Endothelial cell (in vitro differentiated cells): ENCODE data around the gene NISCH. TPM values are rescaled to one million over a fixed set of nuclear protein-coding genes. Genes with fewer than 3 reads are reported as not detected.
A peak's percentile ranks its signal among the peaks of the same experiment; 100 is the strongest.

Source experiments
- DNase-seq: peaks from one replicate; pipeline ENCODE4 v3.0.0; 2021; ENCODE audit warnings: low spot score
- H3K27ac Mint-ChIP-seq: one replicate; pipeline ENCODE4 v1.8.0; 2021; ENCODE audit warnings: mixed read lengths, inconsistent platforms; ENCODE audit not compliant: unreplicated experiment
- H3K27me3 Mint-ChIP-seq: one replicate; pipeline ENCODE4 v1.8.0; 2021; ENCODE audit warnings: mild to moderate bottlenecking, moderate library complexity, mixed read lengths, inconsistent platforms; ENCODE audit not compliant: unreplicated experiment
- H3K36me3 Mint-ChIP-seq: one replicate; pipeline ENCODE4 v1.8.0; 2021; ENCODE audit warnings: mild to moderate bottlenecking, low read depth, mixed read lengths, inconsistent platforms; ENCODE audit not compliant: unreplicated experiment
- H3K4me1 Mint-ChIP-seq: one replicate; pipeline ENCODE4 v1.8.0; 2021; ENCODE audit warnings: mild to moderate bottlenecking, mixed read lengths, inconsistent platforms; ENCODE audit not compliant: unreplicated experiment
- H3K4me3 Mint-ChIP-seq: one replicate; pipeline ENCODE4 v1.8.0; 2021; ENCODE audit warnings: mild to moderate bottlenecking, mixed read lengths, inconsistent platforms; ENCODE audit not compliant: unreplicated experiment
- H3K9me3 Mint-ChIP-seq: one replicate; pipeline ENCODE4 v1.8.0; 2021; ENCODE audit warnings: mixed read lengths, inconsistent platforms; ENCODE audit not compliant: unreplicated experiment
- total RNA-seq: library from RNA; stranded (reverse); fragmentation: NEBNext Ultra II Directional; extraction: Animal tissue kit (Norgen Biotek cat#: 25700); gene quantifications from one replicate; pipeline ENCODE4 v1.2.1, GENCODE V29; 2021; ENCODE audit not compliant: unreplicated experiment
- TF ChIP-seq, protein P1 (sequence below): fragments of 200-600 bp; sonication (generic); IDR thresholded peaks from one replicate; pipeline ENCODE4 v1.5.0; 2021; ENCODE audit warnings: antibody characterized with exemption; ENCODE audit not compliant: unreplicated experiment

Gene NISCH
- total RNA-seq, 1 donor from 2014 or later = 261 TPM

DNA sequence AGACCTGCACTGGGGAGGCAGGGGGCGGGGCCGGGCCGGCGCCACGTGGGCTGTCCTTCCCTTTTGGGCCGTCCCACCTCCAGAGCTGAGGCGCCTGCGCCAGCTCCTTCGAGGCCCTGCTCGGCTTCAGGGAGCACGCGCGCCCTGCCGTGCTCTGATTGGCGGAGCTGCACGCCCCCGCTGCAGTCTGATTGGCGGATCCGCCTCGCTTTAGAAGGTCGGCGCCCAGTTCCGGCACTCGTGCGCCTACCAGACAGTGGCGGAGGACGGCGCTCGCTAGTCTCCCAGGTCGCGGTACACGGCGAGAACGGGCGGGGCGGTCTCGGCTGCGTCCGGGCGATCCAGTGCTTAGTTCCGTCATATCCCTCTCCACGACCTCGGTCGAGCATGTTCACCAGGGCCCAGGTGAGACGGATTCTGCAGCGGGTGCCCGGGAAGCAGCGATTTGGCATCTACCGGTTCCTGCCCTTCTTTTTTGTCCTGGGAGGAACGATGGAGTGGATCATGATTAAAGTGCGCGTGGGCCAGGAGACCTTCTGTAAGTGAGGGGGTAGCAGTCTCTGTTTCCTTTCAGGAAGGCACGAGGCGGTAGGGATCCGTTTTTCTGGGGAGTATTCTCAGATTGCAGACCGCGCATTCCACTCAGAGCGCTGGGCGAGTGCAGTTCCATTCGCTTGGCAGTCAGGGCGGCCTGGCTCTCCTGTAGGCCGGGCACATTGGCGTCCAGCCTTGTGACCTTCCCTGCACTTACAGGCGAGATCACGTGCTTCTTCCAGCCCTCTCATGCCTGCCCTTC is 81.2 kb downstream of the NISCH start, which contains the start of gene UQCC5:
TSS of gene UQCC5 (plus strand) at position 237 of the 796 bp plus-strand sequence. CDS start at position 388, 151 bp downstream.
- H3K27me3 Mint-ChIP-seq = peaks cover 30% of the 10 kb centered on the region
- peak; percentile 98 for DNase-seq
- H3K36me3 Mint-ChIP-seq = peaks cover 26% of the 10 kb centered on the region
- H3K4me3 Mint-ChIP-seq = peak within 1 kb of the TSS; percentile 97
- TF ChIP-seq, protein P1, sequence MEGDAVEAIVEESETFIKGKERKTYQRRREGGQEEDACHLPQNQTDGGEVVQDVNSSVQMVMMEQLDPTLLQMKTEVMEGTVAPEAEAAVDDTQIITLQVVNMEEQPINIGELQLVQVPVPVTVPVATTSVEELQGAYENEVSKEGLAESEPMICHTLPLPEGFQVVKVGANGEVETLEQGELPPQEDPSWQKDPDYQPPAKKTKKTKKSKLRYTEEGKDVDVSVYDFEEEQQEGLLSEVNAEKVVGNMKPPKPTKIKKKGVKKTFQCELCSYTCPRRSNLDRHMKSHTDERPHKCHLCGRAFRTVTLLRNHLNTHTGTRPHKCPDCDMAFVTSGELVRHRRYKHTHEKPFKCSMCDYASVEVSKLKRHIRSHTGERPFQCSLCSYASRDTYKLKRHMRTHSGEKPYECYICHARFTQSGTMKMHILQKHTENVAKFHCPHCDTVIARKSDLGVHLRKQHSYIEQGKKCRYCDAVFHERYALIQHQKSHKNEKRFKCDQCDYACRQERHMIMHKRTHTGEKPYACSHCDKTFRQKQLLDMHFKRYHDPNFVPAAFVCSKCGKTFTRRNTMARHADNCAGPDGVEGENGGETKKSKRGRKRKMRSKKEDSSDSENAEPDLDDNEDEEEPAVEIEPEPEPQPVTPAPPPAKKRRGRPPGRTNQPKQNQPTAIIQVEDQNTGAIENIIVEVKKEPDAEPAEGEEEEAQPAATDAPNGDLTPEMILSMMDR = no peak
- H3K4me1 Mint-ChIP-seq = peaks cover 26% of the 10 kb centered on the region
- no peaks in the 10 kb centered on the region for H3K9me3 Mint-ChIP-seq
- H3K27ac Mint-ChIP-seq = peak within 1 kb of the TSS; percentile 95

DNA sequence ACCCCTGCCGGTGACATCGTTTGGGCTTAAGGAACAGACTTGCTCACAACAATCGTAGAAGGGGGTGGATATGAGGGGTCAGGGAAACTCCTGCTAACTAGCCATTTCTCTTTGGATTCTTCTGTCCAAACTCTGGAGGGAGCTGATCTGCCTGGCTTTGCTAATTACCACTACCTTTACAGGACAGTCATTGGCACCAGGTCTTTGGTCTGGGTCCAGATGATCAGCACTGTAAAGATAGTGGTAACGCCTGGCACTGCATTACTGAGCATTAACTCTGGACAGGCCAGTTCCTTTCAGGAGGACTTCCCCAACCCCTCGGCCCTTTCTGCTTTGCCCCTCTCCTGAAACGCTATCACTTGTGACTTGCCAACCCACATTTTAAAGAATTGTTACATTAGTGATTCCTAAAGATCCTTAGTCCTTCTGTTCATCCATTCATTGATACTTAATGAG is 81.8 kb downstream of the NISCH start:
- Mint-ChIP-seq H3K36me3 (peaks cover 26% of the 10 kb centered on the region), H3K4me1 (peaks cover 26% of the 10 kb centered on the region), H3K27ac (peak overlapping the region; percentile 95), H3K27me3 (peaks cover 24% of the 10 kb centered on the region), H3K9me3 (no peaks in the 10 kb centered on the region), H3K4me3 (peak overlapping the region; percentile 97)
- TF ChIP-seq, protein P1 = no peak
- no peak for DNase-seq

GRCh38 chr3:52537726-52538421 is 82.5 kb downstream of the NISCH start:
- TF ChIP-seq, protein P1 = no peak
- peak; percentile 3 for DNase-seq
- Mint-ChIP-seq H3K4me1 (peaks cover 26% of the 10 kb centered on the region), H3K27ac (peak overlapping the region; percentile 95), H3K4me3 (peak overlapping the region; percentile 97), H3K27me3 (peaks cover 23% of the 10 kb centered on the region), H3K9me3 (no peaks in the 10 kb centered on the region), H3K36me3 (peaks cover 26% of the 10 kb centered on the region)

GRCh38 chr3:52539010-52539653 is 83.7 kb downstream of the NISCH start:
- TF ChIP-seq, protein P1 = no peak
- Mint-ChIP-seq H3K27ac (peak overlapping the region; percentile 76), H3K36me3 (peaks cover 26% of the 10 kb centered on the region), H3K27me3 (peaks cover 23% of the 10 kb centered on the region), H3K9me3 (no peaks in the 10 kb centered on the region), H3K4me3 (peak overlapping the region; percentile 10), H3K4me1 (peaks cover 26% of the 10 kb centered on the region)
- no peak for DNase-seq
